ENCODE data around the gene JAKMIP1.

JAKMIP1 gene

DNA sequence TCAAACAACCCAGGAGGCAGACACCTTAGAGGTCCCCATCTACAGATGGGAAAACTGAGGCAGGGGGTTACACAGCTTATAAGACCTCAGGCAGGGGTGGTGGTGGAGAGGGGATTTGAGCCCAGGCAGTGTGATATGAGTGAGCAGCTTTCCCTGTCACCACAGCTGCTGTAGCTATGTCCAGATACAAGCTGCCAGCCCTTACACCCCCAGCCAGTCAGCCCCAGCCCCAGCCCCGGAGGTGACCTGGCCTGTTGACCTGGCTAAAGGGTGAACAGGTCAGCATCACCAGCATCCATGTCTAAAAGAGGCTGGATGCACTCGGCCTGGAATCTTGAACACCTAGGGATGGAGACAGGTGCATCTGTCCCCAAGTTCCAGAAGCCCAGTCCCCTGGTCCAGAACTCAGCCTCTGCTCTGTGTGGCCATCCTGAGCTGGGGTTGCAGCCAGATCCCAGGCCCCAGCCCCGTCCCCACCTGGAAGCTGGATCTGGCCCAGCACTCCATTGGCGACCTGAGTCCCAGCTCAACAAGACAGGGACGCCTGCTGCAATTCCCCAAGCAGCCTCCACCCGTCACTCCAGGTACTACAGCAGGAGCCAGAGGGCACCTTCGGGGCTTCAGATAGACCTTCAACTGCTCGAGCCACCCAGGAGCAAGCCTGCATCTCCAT, 89.5 kb downstream of the JAKMIP1 start:
- DNase-seq (ENCODE audit: low read depth) = no peak

DNA sequence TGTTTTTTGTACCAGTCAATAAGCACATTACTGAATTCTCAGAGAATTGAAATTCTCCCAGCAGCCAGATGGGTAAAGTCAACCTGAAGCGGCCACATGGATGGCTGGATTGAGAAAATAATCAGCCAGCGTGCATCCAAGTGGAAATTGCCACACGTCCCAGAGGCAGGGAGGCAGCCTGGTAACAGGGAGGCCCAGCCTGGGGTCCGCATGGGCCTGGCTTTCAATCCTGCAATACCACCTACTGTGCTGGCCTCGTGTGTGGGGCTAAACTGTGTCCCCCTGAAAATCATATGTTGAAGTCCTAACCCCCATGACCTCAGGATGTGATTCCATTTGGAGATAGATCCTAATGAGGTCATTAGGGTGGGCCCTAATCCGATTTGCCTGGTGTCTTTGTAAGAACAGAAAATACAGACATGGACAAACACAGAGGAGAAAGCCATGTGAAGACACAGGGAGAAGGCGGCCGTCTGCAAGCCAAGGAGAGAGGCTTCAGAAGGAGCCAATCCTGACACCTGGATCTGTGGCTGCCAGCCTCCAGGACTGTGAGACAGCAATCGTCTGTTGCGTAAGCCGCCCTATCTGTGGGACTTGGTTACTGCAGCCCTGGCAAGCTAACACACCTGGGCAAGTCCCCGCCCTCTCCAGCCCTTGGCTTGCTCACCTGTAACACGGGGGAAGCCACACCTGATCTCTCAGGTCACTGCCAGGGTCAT, 90.3 kb downstream of the JAKMIP1 start:
- no peak for DNase-seq (ENCODE audit: low read depth)
- no peak overlapping the region for H3K4me3 ChIP-seq (ENCODE audit: low read depth, low read length)

More for the DNA sequence above, 89.5 kb downstream of the JAKMIP1 start:
- H3K4me3 ChIP-seq (ENCODE audit: low read depth, low read length) = no peak overlapping the region

DNA sequence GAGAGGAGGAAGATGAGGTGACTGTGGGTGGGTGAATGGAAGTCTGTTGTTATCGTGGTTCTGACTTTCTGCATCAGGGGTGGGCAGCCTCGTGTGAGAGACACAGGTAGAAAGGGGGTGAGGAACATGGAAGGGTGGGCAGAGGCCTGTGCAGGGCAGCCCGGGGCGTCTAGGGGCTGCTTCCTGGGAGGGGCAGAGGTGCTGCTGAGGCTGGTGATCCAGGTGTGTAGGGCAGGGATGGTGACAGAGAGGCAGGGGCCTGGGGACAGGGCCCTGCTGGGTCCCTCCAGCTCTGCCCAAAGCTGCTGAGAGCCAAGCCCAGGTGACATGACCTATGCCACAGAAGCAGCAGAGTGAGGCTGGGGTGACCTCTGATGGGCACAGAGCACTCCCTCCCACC, 92.5 kb downstream of the JAKMIP1 start:
- DNase-seq (ENCODE audit: low read depth) = no peak
- no peak overlapping the region for H3K4me3 ChIP-seq (ENCODE audit: low read depth, low read length)

DNA sequence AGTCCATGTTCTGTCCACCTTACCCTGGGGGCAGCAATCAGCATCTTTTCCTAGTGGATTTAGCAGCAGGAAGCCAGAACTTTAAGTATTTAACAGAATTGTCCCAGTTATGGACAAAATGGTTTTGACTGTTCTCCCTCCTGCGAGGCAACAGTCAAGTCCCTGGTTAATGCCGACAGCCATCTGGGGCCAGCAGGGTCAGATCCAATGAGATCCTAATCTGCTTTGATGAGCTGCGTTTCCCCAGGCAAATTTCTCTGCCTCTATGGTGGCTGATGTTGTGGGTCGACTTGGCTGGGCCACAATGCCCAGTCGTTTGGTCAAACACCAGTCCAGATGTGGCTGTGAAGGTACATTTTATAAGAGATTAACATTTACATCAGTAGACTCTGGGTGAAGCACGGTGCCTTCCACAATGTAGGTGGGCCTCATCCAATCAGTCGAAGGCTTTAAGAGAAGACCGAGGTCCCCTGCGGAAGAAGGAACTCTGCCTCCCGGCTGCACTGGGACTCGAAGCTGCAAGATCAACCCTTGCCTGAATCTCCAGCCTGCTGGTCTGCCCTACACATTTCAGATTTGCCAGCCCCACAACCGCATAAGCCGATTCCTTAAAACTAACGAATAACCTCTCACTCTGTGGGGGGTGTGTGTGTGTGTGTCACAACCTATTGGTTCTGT, 93.1 kb downstream of the JAKMIP1 start:
- no peak for DNase-seq (ENCODE audit: low read depth)
- no peak overlapping the region for H3K4me3 ChIP-seq (ENCODE audit: low read depth, low read length)

DNA sequence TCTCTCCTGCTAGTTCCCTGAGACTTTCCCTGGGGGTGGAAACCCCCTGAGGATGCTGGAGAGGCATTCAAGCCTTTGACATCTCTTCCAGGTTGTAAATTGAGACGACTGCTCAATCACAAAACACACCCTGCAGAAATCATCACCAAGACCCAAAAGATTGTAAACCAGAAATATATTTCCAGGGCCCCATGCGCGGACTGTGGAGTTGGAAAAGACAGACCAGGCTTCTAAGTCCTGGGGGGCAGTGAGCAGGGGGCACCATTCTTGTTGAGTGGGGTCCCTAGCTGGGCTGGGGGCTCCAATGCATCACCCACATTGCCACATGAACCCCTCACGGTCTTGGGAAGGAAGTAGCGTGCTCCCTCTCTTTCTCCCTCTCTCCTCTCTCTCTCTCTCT, 94.2 kb downstream of the JAKMIP1 start:
- H3K4me3 ChIP-seq (ENCODE audit: low read depth, low read length) = no peak overlapping the region

DNA sequence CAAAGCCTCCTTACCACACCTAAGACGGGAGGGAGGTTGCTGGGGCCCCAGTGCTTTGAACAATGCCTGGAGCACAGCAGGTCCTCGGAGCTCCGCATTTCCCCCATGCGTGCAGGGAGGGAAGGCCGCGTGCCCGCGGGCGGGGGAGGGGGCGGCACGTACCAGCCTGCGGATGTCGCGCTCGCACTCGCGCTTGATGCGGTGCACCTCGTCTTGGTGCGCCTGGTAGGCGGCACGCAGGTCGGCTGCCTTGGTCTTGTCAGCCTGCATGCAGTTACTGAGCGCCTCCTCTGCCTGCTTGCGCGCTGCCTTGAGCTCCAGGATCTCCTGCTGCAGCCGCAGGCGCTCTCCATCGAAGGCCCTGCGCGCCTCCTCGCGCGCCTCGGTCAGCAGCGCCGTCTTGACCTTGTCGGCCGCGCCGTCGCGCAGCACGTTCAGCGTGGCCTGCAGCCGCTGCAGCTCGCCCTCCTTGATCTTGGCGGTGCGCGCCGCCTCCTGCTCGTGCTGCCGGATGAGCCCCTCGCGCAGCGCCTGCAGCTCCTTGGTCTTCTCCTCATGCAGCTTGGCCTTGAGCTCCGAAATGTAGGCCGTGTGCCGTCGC, 94.9 kb downstream of the JAKMIP1 start:
- no peak overlapping the region for H3K4me3 ChIP-seq (ENCODE audit: low read depth, low read length)
- no peak for DNase-seq (ENCODE audit: low read depth)

More for the DNA sequence above, 94.2 kb downstream of the JAKMIP1 start:
- no peak for DNase-seq (ENCODE audit: low read depth)

DNA sequence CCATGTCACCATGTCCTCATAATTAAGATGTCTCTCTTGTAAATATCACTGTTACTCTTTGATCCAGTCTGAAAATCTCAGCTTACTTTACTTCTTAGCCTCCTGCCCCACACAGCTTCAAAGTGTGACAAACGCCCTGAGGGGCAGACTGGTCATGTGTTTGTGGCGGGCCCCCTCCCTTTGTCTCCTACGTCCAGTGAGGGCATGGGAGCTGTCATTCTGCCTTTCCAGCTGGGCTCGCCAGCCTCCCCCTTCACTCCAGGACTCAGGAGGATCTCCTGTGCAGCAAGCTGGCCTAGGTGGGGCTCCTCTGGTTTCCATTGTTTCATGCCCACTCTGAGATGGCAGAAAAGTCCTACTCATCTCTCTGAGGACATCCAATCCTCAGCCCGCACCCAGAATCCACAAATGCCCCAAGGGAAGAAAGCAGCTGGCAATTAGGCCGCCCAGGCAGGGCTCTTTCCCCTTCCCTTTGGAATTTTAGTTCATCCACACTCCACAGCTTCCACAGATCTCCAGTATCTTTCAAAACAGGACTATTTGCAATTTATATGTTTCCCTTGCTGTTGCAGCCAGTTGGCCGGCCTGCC, 95.7 kb downstream of the JAKMIP1 start:
- no peak overlapping the region for H3K4me3 ChIP-seq (ENCODE audit: low read depth, low read length)
- no peak for DNase-seq (ENCODE audit: low read depth)

DNA sequence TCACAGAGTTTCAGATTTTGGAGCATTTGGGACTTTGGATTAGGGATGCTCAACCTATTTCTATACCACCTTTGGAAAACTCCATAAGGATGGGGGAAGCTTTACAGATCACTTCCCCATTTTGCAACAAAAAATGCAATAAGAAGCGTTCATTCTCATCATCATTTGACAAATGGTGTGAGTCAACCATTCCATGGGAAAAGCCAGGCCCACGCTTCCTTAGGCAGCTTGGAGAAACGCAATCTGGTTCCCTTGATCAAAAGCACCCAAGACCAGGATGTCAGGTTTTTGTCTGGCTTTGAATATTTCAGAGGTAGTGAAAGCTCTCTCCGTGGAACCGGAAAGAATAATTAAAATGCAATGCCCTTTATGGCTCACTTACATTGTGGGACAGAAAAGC, 102.8 kb downstream of the JAKMIP1 start:
- no peak for DNase-seq (ENCODE audit: low read depth)
- no peak overlapping the region for H3K4me3 ChIP-seq (ENCODE audit: low read depth, low read length)

DNA sequence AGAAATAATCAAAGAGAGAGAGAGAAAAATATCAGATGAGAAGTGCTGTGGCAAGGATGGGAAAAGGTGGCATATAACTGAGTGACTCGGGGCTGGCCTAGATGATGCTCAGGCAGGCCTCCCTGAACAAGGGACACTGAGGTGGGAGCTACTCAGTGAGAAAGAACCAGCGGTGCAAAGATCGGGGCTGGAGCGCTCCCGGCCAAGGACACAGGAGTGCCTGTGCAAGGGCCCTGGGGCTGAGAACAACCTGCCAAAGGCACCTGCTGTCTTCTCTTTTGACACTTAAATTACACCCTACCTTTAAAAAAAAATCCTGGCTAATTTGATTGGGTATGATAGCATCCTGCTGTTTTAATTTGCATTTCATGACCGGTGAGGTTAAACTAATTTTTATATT, 104.5 kb downstream of the JAKMIP1 start:
- DNase-seq (ENCODE audit: low read depth) = no peak
- H3K4me3 ChIP-seq (ENCODE audit: low read depth, low read length) = no peak overlapping the region

DNA sequence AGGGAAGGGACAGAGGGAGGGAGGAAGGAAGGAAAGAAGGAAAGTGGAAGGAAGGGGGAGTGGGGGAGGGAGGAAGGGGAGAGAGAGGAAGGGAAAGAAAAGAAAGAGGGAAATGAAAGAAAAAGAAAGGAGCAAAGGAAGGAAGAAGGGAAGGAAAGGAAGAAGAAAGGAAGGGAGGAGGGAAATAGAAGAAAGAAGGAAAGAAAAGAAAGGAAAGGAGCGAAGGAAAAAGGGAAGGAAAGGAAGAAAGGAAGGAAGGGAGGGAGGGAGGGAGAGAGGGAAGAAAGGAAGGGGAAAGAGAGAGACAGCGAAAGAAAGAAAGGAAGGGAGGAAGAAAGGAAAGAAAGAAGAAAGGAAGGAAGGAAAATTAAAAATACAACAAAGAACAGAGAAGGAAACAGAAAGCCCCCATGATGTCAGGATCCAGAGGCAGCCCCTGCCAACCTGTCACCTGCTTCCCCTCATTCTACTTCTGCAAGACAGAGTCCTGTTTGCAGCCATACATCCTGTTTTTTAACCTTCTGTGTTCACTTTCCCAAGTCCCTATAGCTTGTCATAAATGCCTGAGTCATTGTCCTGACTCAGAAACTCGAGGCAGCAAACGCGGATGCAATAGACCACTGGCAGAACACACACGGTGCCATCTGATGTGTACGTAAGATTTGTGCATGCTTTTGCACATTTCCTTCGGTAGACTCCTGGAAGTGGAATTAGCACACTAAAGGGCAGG, 105.2 kb downstream of the JAKMIP1 start:
- H3K4me3 ChIP-seq (ENCODE audit: low read depth, low read length) = no peak overlapping the region
- DNase-seq (ENCODE audit: low read depth) = no peak

DNA sequence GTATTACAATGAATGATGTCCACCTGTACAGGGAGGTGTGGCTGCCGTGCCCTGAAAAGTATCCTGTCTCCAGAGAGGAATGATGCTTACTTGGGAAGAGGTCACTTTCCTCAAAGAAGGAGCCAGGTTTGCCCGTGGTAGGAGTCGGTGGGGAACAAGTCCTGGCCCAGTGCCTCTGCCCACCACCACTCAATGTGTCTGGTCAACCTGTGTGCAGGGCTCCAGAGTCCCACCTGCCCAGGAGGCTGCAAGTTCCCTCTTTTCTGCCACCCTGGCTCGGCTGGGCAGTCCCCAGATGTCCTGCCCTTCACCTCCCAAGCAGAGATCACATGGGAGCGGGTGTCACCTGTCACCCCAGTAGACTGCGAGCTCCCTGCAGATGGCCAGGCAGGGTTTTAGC, 106.7 kb downstream of the JAKMIP1 start:
- DNase-seq (ENCODE audit: low read depth) = no peak
- H3K4me3 ChIP-seq (ENCODE audit: low read depth, low read length) = no peak overlapping the region

DNA sequence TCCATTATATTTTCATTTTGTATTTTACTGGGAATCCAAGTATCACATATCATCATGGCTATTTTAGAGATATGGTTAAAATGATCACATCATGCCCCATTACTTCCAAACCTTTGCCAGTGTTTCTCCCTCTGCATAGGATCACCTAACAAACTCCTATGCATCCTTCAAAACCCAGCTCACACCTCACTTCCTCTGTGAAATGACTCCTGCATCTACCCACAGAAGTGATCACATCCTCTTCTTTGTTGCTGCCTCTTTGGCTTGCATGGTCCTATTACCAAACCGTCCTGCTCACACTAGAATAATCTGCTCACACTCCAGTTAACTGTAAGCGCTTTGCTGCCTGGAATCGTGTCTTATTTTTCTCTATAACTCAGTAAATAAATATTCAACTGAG, 107.4 kb downstream of the JAKMIP1 start:
- no peak for DNase-seq (ENCODE audit: low read depth)
- no peak overlapping the region for H3K4me3 ChIP-seq (ENCODE audit: low read depth, low read length)

DNA sequence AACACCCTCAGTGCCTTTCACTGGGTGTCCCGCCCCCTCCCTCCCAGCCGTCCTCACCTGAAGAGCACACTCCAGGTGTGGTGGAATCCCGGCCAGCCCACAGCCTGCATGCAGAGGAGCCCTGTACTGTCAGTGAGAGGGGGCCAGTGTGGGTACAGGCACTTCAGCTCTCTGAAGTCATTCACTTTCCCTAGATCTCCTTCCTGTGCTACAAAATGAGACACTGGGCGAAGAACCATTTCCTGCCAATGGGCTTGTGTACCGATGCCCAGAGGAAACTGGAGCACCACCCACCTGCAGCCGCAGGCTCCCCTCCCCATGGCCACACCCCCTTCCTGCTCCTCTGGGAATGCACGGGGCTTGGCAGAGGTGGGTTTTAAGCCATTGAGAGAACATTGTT, 108.2 kb downstream of the JAKMIP1 start:
- no peak for DNase-seq (ENCODE audit: low read depth)

DNA sequence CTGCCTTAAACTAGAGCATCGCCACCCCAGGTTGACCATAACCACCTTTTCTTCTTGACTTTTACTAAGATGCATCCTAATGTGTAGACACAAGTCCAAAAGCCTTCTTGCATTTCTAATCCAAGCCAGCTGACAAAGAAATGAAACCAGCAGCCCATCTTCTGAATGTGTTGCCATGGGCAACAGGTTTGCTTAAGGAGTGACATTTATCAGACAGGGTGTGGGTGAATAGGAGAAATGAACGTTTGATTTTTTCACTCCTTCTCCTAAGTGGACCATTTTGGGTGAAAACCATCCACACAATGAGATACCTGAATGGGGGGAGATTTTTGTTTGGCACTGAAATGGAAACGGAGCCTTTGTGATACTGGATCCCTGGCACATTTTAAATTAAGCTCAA, 109.4 kb downstream of the JAKMIP1 start:
- no peak overlapping the region for H3K4me3 ChIP-seq (ENCODE audit: low read depth, low read length)
- DNase-seq (ENCODE audit: low read depth) = no peak

More for the DNA sequence above, 108.2 kb downstream of the JAKMIP1 start:
- no peak overlapping the region for H3K4me3 ChIP-seq (ENCODE audit: low read depth, low read length)

DNA sequence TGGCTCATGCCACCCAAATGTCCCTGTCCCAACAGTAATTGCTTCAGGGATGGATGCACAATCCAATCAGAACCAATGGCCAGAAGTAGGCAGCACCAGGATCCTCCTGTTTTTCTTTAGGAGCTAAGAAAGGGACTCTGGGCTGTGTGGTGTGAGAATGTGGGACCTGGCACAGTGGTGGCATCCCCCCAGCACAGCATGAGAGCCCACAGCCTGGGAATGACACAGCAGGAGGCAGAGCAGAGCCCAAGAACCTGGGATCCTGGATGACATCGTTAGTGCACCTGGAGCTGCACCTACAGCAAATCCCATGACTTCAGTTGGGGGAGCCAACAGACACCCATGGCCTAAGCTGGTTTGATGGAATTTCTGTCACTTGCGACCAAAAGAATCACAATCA, 111.4 kb downstream of the JAKMIP1 start:
- no peak overlapping the region for H3K4me3 ChIP-seq (ENCODE audit: low read depth, low read length)

DNA sequence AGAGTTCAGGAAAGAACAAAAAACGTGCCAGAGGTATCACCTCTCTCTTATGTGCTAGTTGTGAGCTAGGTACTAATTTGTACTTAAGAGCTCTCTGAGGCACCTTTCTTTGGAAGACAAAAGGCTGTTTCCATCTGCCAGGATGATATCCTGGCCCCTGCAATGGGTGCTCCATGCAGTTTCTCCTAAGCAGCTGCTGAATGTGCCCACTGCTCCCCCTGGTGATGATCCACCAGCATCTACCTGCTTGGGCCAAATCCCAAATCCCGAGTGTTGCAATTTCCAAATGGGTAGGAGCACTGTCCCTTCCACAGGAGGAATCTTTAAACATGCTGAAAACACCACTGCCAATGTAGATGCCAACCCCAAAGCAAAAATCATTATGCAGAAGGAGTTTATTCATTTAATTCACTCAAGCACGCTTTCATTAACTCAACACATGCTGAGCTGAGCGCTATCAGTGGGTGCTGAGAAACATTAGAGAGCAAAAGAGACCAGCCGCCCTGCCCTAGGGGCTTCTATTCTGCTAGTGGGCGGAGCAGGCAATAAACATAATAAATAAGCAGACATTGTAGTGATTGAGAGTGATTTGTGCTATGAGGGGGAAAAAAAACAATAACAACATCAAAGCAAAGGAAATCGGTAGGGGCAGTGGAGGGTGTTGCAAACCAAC, 112.5 kb downstream of the JAKMIP1 start:
- no peak for DNase-seq (ENCODE audit: low read depth)
- no peak overlapping the region for H3K4me3 ChIP-seq (ENCODE audit: low read depth, low read length)

More for the DNA sequence above, 111.4 kb downstream of the JAKMIP1 start:
- no peak for DNase-seq (ENCODE audit: low read depth)

DNA sequence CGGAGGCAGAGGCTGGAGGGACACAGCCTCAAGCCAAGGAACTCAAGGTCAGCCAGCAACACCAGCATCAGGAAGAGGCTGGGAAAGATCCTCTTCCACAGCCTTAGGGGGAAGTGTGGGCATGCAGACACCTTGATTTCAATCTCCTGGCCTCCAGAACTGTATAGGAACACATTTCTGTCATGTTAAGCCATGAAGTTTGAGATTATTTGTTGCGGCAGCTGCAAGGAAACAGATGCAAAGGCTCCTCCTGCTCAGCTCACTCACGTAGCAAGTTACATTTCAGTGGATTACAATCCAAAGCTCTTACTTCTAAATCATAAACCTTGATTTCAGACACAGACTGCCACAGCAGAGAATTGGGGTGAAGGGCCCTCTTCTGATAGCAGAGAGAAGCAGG, 113.5 kb downstream of the JAKMIP1 start:
- DNase-seq (ENCODE audit: low read depth) = no peak
- no peak overlapping the region for H3K4me3 ChIP-seq (ENCODE audit: low read depth, low read length)

DNA sequence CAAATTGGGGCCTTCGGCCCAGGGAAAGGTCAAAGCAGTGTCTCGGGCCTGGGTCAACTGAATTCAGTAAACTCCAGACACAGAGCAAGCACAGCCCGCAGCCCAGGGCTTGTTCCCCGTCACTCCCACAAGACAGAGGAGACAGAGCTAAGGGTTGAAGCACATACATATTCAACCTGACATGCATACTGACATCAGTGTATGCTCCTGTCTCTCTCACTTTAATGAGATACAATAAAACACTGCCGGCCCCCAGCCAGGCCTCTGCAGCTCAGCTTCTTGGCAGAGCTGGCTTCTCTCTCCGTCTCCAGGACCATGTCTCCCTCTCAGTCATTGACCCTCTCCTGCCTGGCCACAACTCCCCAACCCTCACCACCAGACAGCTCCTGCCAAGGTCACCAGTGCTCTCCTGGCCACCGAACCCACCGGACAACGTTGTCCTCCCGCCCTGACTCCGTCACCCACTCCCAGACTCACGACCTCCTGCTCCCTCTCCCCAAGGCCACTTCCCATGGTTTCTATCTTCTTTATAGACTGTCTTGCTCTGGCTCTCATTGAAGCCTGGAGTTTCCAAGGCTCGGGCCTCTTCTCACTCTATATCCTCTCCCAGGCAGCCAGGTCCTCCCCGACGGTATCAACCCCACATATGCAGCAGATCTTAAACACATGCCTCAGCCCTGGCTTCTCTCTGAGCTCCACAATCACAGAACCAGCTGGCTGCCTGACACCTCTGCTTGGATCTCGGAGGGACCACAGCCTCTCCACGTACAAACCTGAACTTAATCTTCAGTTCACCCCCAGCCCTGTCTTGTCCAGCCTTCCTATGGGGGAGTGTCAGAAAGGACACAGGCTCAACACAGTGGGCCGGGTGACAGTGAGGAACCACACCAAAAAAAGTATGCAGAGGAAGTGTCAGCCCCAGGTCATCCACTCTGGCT, 114.4 kb downstream of the JAKMIP1 start:
- DNase-seq (ENCODE audit: low read depth) = no peak
- H3K4me3 ChIP-seq (ENCODE audit: low read depth, low read length) = no peak overlapping the region

Measured in skeletal muscle cell (primary cell).